Endothelial cell (in vitro differentiated cells): ENCODE results near the gene CWC22. TPM values are rescaled to one million over a fixed set of nuclear protein-coding genes. Genes with fewer than 3 reads are reported as not detected.
"Not testable (repeated sequence)": the region's sequence is repeated elsewhere in the genome, so short reads cannot be mapped to it uniquely, and the experiment has no call there.

Experiments
- DNase-seq: peaks from one replicate; pipeline ENCODE4 v3.0.0; 2021; ENCODE audit warnings: low spot score
- H3K27ac Mint-ChIP-seq: one replicate; pipeline ENCODE4 v1.8.0; 2021; ENCODE audit warnings: mixed read lengths, inconsistent platforms; ENCODE audit not compliant: unreplicated experiment
- H3K27me3 Mint-ChIP-seq: one replicate; pipeline ENCODE4 v1.8.0; 2021; ENCODE audit warnings: mild to moderate bottlenecking, moderate library complexity, mixed read lengths, inconsistent platforms; ENCODE audit not compliant: unreplicated experiment
- H3K36me3 Mint-ChIP-seq: one replicate; pipeline ENCODE4 v1.8.0; 2021; ENCODE audit warnings: mild to moderate bottlenecking, low read depth, mixed read lengths, inconsistent platforms; ENCODE audit not compliant: unreplicated experiment
- H3K4me1 Mint-ChIP-seq: one replicate; pipeline ENCODE4 v1.8.0; 2021; ENCODE audit warnings: mild to moderate bottlenecking, mixed read lengths, inconsistent platforms; ENCODE audit not compliant: unreplicated experiment
- H3K4me3 Mint-ChIP-seq: one replicate; pipeline ENCODE4 v1.8.0; 2021; ENCODE audit warnings: mild to moderate bottlenecking, mixed read lengths, inconsistent platforms; ENCODE audit not compliant: unreplicated experiment
- H3K9me3 Mint-ChIP-seq: one replicate; pipeline ENCODE4 v1.8.0; 2021; ENCODE audit warnings: mixed read lengths, inconsistent platforms; ENCODE audit not compliant: unreplicated experiment
- total RNA-seq: library from RNA; stranded (reverse); fragmentation: NEBNext Ultra II Directional; extraction: Animal tissue kit (Norgen Biotek cat#: 25700); gene quantifications from one replicate; pipeline ENCODE4 v1.2.1, GENCODE V29; 2021; ENCODE audit not compliant: unreplicated experiment
- TF ChIP-seq, protein P1 (sequence below): fragments of 200-600 bp; sonication (generic); IDR thresholded peaks from one replicate; pipeline ENCODE4 v1.5.0; 2021; ENCODE audit warnings: antibody characterized with exemption; ENCODE audit not compliant: unreplicated experiment

The CWC22 gene
- total RNA-seq, 1 donor from 2014 or later = 16.9 TPM

- peaks cover 8% of the 10 kb centered on the region for H3K36me3 Mint-ChIP-seq
- H3K9me3 Mint-ChIP-seq = no peaks in the 10 kb centered on the region
- H3K27me3 Mint-ChIP-seq = no peaks in the 10 kb centered on the region
- DNase-seq = no peak
- H3K4me1 Mint-ChIP-seq = peaks cover 3% of the 10 kb centered on the region
- H3K4me3 Mint-ChIP-seq = no peak overlapping the region
- H3K27ac Mint-ChIP-seq = no peak overlapping the region
- TF ChIP-seq, protein P1, sequence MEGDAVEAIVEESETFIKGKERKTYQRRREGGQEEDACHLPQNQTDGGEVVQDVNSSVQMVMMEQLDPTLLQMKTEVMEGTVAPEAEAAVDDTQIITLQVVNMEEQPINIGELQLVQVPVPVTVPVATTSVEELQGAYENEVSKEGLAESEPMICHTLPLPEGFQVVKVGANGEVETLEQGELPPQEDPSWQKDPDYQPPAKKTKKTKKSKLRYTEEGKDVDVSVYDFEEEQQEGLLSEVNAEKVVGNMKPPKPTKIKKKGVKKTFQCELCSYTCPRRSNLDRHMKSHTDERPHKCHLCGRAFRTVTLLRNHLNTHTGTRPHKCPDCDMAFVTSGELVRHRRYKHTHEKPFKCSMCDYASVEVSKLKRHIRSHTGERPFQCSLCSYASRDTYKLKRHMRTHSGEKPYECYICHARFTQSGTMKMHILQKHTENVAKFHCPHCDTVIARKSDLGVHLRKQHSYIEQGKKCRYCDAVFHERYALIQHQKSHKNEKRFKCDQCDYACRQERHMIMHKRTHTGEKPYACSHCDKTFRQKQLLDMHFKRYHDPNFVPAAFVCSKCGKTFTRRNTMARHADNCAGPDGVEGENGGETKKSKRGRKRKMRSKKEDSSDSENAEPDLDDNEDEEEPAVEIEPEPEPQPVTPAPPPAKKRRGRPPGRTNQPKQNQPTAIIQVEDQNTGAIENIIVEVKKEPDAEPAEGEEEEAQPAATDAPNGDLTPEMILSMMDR = no peak
Observed at GRCh38 chr2:179966778-179967394, 40.2 kb downstream of the CWC22 start.

- Mint-ChIP-seq H3K4me1 (peaks cover 3% of the 10 kb centered on the region), H3K36me3 (peaks cover 8% of the 10 kb centered on the region), H3K4me3 (no peak overlapping the region), H3K27me3 (no peaks in the 10 kb centered on the region), H3K9me3 (no peaks in the 10 kb centered on the region), H3K27ac (no peak overlapping the region)
- TF ChIP-seq, protein P1 = no peak
- no peak for DNase-seq
Observed at GRCh38 chr2:179965291-179966258, 41.5 kb downstream of the CWC22 start.

DNA sequence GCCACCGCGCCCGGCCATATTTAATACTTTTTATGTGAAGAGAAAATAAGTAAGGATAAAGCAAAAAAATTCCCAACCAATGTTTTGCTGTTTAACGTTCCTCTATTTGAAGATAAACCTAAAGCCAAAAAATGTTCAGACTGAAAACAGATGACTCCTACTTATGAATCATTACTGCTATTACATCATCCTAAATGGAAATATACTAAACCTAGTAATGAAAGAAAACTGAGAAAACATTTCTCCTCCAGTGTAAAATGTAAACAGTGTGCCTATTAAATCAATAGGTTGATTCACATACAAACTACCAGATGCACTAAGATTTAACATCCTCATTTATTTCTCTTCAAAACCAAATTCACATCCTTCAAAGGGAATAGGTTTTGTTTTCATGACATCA, 43.5 kb downstream of the CWC22 start:
- Mint-ChIP-seq H3K9me3 (no peaks in the 10 kb centered on the region), H3K4me1 (peaks cover 3% of the 10 kb centered on the region), H3K27ac (no peak overlapping the region), H3K36me3 (peaks cover 3% of the 10 kb centered on the region), H3K4me3 (no peak overlapping the region), H3K27me3 (no peaks in the 10 kb centered on the region)
- DNase-seq = no peak
- TF ChIP-seq, protein P1 = no peak

DNA sequence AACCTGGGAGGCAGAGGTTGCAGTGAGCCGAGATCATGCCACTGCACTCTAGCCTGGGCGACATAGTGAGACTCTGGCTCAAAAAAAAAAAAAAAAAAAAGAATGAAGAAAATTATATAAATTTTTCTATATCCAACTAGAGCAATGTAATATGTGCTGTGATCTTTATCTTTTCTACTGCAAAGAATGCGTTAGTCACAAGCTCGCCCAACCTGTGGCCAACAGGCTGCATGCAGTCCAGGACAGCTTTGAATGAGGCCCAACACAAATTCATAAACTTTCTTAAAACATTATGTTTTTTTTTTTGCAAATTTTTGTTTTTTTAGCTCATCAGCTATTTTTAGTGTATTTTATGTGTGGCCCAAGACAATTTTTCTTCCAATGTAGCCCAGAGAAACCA, 48.8 kb downstream of the CWC22 start:
- not testable (repeated sequence) for H3K27me3 Mint-ChIP-seq, H3K9me3 Mint-ChIP-seq, DNase-seq, H3K4me1 Mint-ChIP-seq, H3K36me3 Mint-ChIP-seq, H3K27ac Mint-ChIP-seq, H3K4me3 Mint-ChIP-seq

GRCh38 chr2:179954026-179954425, 53.1 kb downstream of the CWC22 start:
- TF ChIP-seq, protein P1 = no peak
- Mint-ChIP-seq H3K27me3 (no peaks in the 10 kb centered on the region), H3K9me3 (no peaks in the 10 kb centered on the region), H3K36me3 (peaks cover 8% of the 10 kb centered on the region), H3K4me3 (no peak overlapping the region), H3K4me1 (no peaks in the 10 kb centered on the region), H3K27ac (no peak overlapping the region)
- no peak for DNase-seq
